Fibroblast of villous mesenchyme (primary cell): ENCODE data around the gene LRRC27. TPM values are rescaled to one million over a fixed set of nuclear protein-coding genes. Genes with fewer than 3 reads are reported as not detected.

Source experiments
- DNase-seq: peaks from one replicate; pipeline ENCODE4 v3.0.0-alpha.2; 2010; ENCODE audit warnings: low read depth
- H3K4me3 ChIP-seq: 2 replicates; pipeline ENCODE4 v1.5.1; 2011; ENCODE audit warnings: low read depth, mild to moderate bottlenecking, low read length
- CTCF ChIP-seq: IDR thresholded peaks from 2 replicates; pipeline ENCODE4 v1.5.1; 2012; ENCODE audit warnings: low read depth, mild to moderate bottlenecking, low read length; ENCODE audit not compliant: insufficient read depth
- total RNA-seq: library from RNA; depleted of rRNA; stranded (reverse); fragments of >200 nt; gene quantifications from 2 replicates; pipeline ENCODE4 v1.2.3, GENCODE V29; 2012

The LRRC27 gene
- total RNA-seq, 1 donor = 6.0 TPM

- H3K4me3 ChIP-seq = no peak overlapping the region
- DNase-seq = no peak
- TF ChIP-seq CTCF = no peak
Measured at GRCh38 chr10:132408367-132408781, 76.4 kb downstream of the LRRC27 start.

- no peak for DNase-seq
- H3K4me3 ChIP-seq = no peak overlapping the region
- TF ChIP-seq CTCF = no peak
Measured at GRCh38 chr10:132408823-132409666, 77.1 kb downstream of the LRRC27 start.

- TF ChIP-seq CTCF = no peak
Measured at GRCh38 chr10:132409667-132410028, 77.7 kb downstream of the LRRC27 start.

GRCh38 chr10:132410056-132410778 lies 78.2 kb downstream of the LRRC27 start:
- H3K4me3 ChIP-seq = no peak overlapping the region
- no peak for TF ChIP-seq CTCF
- DNase-seq = no peak

More at GRCh38 chr10:132409667-132410028, 77.7 kb downstream of the LRRC27 start:
- H3K4me3 ChIP-seq = no peak overlapping the region
- DNase-seq = no peak

- no peak for DNase-seq
- H3K4me3 ChIP-seq = no peak overlapping the region
- no peak for TF ChIP-seq CTCF
Measured at GRCh38 chr10:132410779-132411532, 79.0 kb downstream of the LRRC27 start.

GRCh38 chr10:132411561-132412253 lies 79.7 kb downstream of the LRRC27 start:
- peak; percentile 59 for DNase-seq
- peak; percentile 11 for TF ChIP-seq CTCF
- no peak overlapping the region for H3K4me3 ChIP-seq
